Measurements from ENCODE around the gene PLCL2.

Gene PLCL2

DNA sequence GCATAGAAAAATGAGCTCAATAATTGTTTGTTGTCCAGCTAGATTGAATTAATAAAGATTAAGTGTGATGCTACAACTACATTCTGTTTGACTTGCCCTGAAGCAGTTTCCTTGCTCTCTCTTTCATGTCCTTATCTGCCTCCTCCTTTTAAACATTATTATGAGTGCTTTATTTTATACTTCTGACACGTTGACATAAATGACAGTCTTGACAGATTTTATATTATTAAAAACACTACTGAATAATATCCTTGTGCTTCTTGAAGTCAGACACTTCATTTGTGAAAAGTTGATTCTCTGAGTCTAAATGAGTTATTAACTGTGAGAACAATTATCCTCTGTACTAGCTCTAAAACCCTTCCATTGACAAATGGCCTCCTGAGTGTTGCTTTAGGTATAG, 58.2 kb downstream of the PLCL2 start:
- TF ChIP-seq CTCF (IDR thresholded peaks at IDR 0.05), result no peak

DNA sequence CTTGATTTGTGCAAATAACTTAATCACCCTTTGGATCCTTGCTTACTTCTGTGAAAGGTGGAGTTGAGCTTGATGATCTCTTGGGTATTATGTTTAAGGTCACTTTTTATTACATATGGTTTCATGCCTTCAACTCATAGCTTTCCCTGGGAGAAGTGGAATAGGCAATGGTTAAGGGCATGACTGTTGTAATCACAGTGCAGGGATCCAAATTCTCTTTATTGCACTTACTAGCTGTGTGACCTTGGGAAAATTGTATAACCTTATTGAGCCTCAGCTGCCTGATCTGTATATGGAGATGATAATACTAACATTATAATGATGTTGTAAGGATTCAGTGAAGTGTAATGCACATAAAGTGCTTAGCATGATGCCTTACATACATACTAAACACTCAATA, 59.1 kb downstream of the PLCL2 start:
- no peak for TF ChIP-seq CTCF (IDR thresholded peaks at IDR 0.05)

DNA sequence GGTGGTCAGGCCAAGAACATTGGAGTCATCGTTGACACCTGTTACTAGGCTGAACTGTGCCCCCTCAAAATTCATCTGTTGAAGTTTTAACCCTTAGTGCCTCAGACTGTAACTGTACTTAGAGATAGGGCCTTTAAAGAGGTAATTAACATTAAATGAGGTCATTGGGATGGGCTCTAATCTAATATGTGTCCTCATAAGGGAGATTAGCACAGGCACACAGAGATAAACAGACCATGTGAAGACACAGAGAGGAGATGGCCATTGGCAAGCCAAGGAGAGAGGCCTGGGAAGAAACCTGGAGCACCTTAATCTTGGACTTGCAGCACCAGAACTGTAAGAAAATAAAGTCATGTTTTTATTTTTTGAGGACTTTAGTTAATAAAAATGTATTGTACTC, 59.6 kb downstream of the PLCL2 start:
- no peak for TF ChIP-seq CTCF (IDR thresholded peaks at IDR 0.05)

- no peak for TF ChIP-seq CTCF (IDR thresholded peaks at IDR 0.05)
Observed at GRCh38 chr3:16945330-16945729, 60.6 kb downstream of the PLCL2 start.

GRCh38 chr3:16950282-16950681, 65.5 kb downstream of the PLCL2 start:
- no peak for TF ChIP-seq CTCF (IDR thresholded peaks at IDR 0.05)

DNA sequence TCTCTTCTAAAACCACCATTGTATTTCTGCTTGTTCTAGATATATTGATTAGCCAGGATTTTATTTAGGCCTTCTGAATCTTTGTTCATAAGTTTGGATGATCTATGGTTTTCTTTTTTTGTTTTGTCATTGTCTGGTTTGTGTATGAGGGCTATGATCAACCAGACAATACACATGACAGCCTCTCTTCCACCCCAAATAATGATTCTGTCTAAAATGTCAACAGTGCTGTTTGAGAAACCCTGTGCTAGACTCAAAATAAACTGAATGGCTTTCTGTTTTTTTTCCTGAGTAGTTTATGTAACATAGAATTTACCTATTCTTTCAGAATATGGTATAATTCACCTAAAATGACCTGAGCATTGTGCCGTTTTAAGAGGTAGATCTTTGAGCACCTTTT, 66.1 kb downstream of the PLCL2 start:
- no peak for TF ChIP-seq CTCF (IDR thresholded peaks at IDR 0.05)

DNA sequence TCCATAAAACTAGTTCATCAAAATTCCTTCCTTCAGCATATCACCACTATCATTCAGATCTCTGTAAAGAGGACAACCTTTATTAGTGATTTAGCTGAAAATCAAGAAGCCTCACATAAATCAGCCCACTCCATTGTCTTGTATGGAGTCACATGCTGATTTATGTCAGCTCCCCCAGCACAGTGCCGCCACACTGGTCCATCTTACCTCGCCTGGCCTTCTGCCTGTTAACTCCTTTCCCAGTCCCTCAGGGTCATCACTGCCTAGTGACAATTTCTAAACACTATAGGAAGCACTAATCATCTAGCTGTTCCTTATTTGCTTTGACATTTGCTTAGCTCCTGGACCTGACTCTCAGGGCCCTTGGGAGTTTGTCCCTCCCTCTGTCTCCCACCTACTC, 75.4 kb downstream of the PLCL2 start:
- no peak for TF ChIP-seq CTCF (IDR thresholded peaks at IDR 0.05)

GRCh38 chr3:16961621-16962205, 77.0 kb downstream of the PLCL2 start:
- no peak for TF ChIP-seq CTCF (IDR thresholded peaks at IDR 0.05)
